GM21381 (cell line): ENCODE data around the gene ABCG1.
"Not testable (repeated sequence)": the region's sequence is repeated elsewhere in the genome, so short reads cannot be mapped to it uniquely, and the experiment has no call there.

Experiments
- ATAC-seq: cut with Tn5 transposase; IDR thresholded peaks from one replicate; pipeline ENCODE4 v1.9.1; 2021; ENCODE audit warnings: mild to moderate bottlenecking, moderate library complexity; ENCODE audit not compliant: unreplicated experiment

Gene ABCG1

GRCh38 chr21:42218836-42219605 lies at the start of gene ABCG1:
Gene ABCG1 (plus strand): TSS chr21:42219140. CDS start chr21:42219263, 123 bp downstream.
- peak; percentile 41 for ATAC-seq

GRCh38 chr21:42169758-42170157 lies 49.2 kb upstream of the ABCG1 start:
- ATAC-seq: no peak

- no peak for ATAC-seq
These were observed 47.6 kb upstream of the ABCG1 start for GRCh38 chr21:42171091-42172053.

- no peak for ATAC-seq
These were observed 46.1 kb upstream of the ABCG1 start for GRCh38 chr21:42172596-42173483.

GRCh38 chr21:42174173-42174572 lies 44.8 kb upstream of the ABCG1 start:
- no peak for ATAC-seq

GRCh38 chr21:42175110-42175710 lies 43.7 kb upstream of the ABCG1 start:
- no peak for ATAC-seq

- no peak for ATAC-seq
These were observed 42.1 kb upstream of the ABCG1 start for GRCh38 chr21:42176859-42177258.

- no peak for ATAC-seq
These were observed 39.6 kb upstream of the ABCG1 start for GRCh38 chr21:42179316-42179715.

- not testable (repeated sequence) for ATAC-seq
These were observed 38.9 kb upstream of the ABCG1 start for GRCh38 chr21:42180001-42180400.

- no peak for ATAC-seq
These were observed 36.1 kb upstream of the ABCG1 start for GRCh38 chr21:42182713-42183371.

- ATAC-seq: no peak
These were observed 35.3 kb upstream of the ABCG1 start for GRCh38 chr21:42183374-42184266.

- no peak for ATAC-seq
These were observed 32.3 kb upstream of the ABCG1 start for GRCh38 chr21:42186591-42186990.

GRCh38 chr21:42187976-42188653 lies 30.8 kb upstream of the ABCG1 start:
- ATAC-seq: peak; percentile 97

- ATAC-seq: no peak
These were observed 30.3 kb upstream of the ABCG1 start for GRCh38 chr21:42188663-42189062.

- ATAC-seq: no peak
These were observed 29.5 kb upstream of the ABCG1 start for GRCh38 chr21:42189431-42189830.

GRCh38 chr21:42189860-42190485 lies 29.0 kb upstream of the ABCG1 start:
- ATAC-seq: no peak

- no peak for ATAC-seq
These were observed 28.5 kb upstream of the ABCG1 start for GRCh38 chr21:42190486-42190863.

- ATAC-seq: no peak
These were observed 27.9 kb upstream of the ABCG1 start for GRCh38 chr21:42191064-42191463.
